H1 (cell line): ENCODE measurements around the gene DNAL4. TPM values are rescaled to one million over a fixed set of nuclear protein-coding genes. Genes with fewer than 3 reads are reported as not detected.
A peak's percentile ranks its signal among the peaks of the same experiment; 100 is the strongest.

ENCODE experiments used
- CTCF ChIA-PET: fragments of 300-600 bp; sonication (Branson Sonifier 250); formaldehyde crosslinking; loops from one replicate; lab custom pipeline; 2021; ENCODE audit not compliant: partially characterized antibody; lab: Charles Lee
- POLR2A ChIA-PET: fragments of 300-600 bp; sonication (Branson Sonifier 250); formaldehyde crosslinking; loops from one replicate; lab custom pipeline; 2021; ENCODE audit warnings: inconsistent platforms; ENCODE audit not compliant: partially characterized antibody; lab: Charles Lee
- DNase-seq, 2 experiments: peaks; one replicate each; pipeline versions ENCODE4 v3.0.0 to v3.0.0-alpha.2; 2010 to 2022; ENCODE audit warnings: low spot score in 2 of 2, low read depth in 1 of 2, mixed read lengths in 1 of 2
- FAIRE-seq: peaks from 2 replicates; lab custom pipeline; 2011; peaks lifted over from hg19 to GRCh38; lab: Jason Lieb, UNC
- H2AFZ ChIP-seq: 2 replicates; pipeline ENCODE4 v1.8.1; 2012; ENCODE audit warnings: low read length, inconsistent platforms
- H2AK5ac ChIP-seq: 2 replicates; pipeline ENCODE4 v1.6.1; 2013; ENCODE audit warnings: low read depth, low read length
- H2BK120ac ChIP-seq: replicated peaks from 2 replicates; pipeline ENCODE3; 2013; ENCODE audit warnings: low read depth, low read length, inconsistent platforms
- H2BK12ac ChIP-seq: 2 replicates; pipeline ENCODE4 v1.6.1; 2013; ENCODE audit warnings: low read depth, low read length
- H2BK15ac ChIP-seq: 2 replicates; pipeline ENCODE4 v1.6.1; 2013; ENCODE audit warnings: low read length
- H2BK20ac ChIP-seq: 2 replicates; pipeline ENCODE4 v1.6.1; 2013; ENCODE audit warnings: low read length
- H2BK5ac ChIP-seq: 2 replicates; pipeline ENCODE4 v1.6.1; 2013; ENCODE audit warnings: low read depth, low read length
- H3K14ac ChIP-seq: 2 replicates; pipeline ENCODE4 v1.6.1; 2013; ENCODE audit warnings: inconsistent platforms; ENCODE audit not compliant: insufficient read length
- H3K18ac ChIP-seq: 2 replicates; pipeline ENCODE4 v1.6.1; 2013; ENCODE audit warnings: low read length; ENCODE audit errors: extremely low read depth
- H3K23ac ChIP-seq: 2 replicates; pipeline ENCODE4 v1.6.1; 2013; ENCODE audit warnings: inconsistent platforms; ENCODE audit not compliant: insufficient read length
- H3K23me2 ChIP-seq: 2 replicates; pipeline ENCODE4 v1.6.1; 2013; ENCODE audit warnings: low read depth, low read length
- H3K27ac ChIP-seq: 2 replicates; pipeline ENCODE4 v1.6.1; 2011; ENCODE audit warnings: low read depth, low read length, inconsistent platforms
- H3K27me3 ChIP-seq, 4 experiments: replicated peaks in 1 of 4; 1 replicate in 1 of 4; 2 replicates in 3 of 4; pipeline versions ENCODE4 v1.6.1 to v1.8.1; 2011 to 2013; ENCODE audit warnings: low read length in 3 of 4, mild to moderate bottlenecking in 3 of 4, inconsistent platforms in 2 of 4, mixed read lengths in 2 of 4, moderate library complexity in 1 of 4; ENCODE audit not compliant: control insufficient read depth in 3 of 4, insufficient read depth in 3 of 4; ENCODE audit errors: extremely low read depth in 1 of 4
- H3K36me3 ChIP-seq, 4 experiments: 2 replicates each; pipeline versions ENCODE4 v1.6.1 to v1.8.1; 2011 to 2013; ENCODE audit warnings: mild to moderate bottlenecking in 4 of 4, low read length in 3 of 4, moderate library complexity in 2 of 4, control low read depth in 1 of 4, inconsistent platforms in 1 of 4; ENCODE audit not compliant: insufficient read depth in 4 of 4, control insufficient read depth in 2 of 4
- H3K4ac ChIP-seq: replicated peaks from 2 replicates; pipeline ENCODE3; 2013; ENCODE audit warnings: low read length, low read depth, mixed read lengths, inconsistent platforms; ENCODE audit not compliant: insufficient read length
- H3K4me1 ChIP-seq, 4 experiments: replicated peaks in 1 of 4; 1 replicate in 1 of 4; 2 replicates in 3 of 4; pipeline versions ENCODE4 v1.6.1 to v1.8.1; 2011 to 2013; ENCODE audit warnings: low read length in 3 of 4, inconsistent platforms in 2 of 4, mixed read lengths in 1 of 4; ENCODE audit not compliant: insufficient read depth in 4 of 4, control insufficient read depth in 3 of 4
- H3K4me2 ChIP-seq, 2 experiments: 2 replicates each; pipeline versions ENCODE4 v1.6.1 to v1.8.1; 2011 to 2013; ENCODE audit warnings: low read depth in 2 of 2, low read length in 2 of 2, control low read depth in 1 of 2, inconsistent platforms in 1 of 2, mild to moderate bottlenecking in 1 of 2; ENCODE audit not compliant: insufficient read depth in 1 of 2
- H3K4me3 ChIP-seq, 4 experiments: fragments of 200-600, 300-600 bp in 1 of 4; sonication (generic), shearing (Covaris generic), sonication (Bioruptor Twin) in 1 of 4; 2 replicates each; pipeline versions ENCODE4 v1.5.1 to v1.8.1; 2011 to 2016; ENCODE audit warnings: low read length in 4 of 4, low read depth in 3 of 4, control low read depth in 2 of 4, inconsistent platforms in 2 of 4, mild to moderate bottlenecking in 2 of 4, mixed read lengths in 1 of 4, moderate library complexity in 1 of 4; ENCODE audit not compliant: insufficient read depth in 2 of 4; ENCODE audit errors: extremely low read depth in 1 of 4
- H3K56ac ChIP-seq: replicated peaks from 2 replicates; pipeline ENCODE3; 2013; ENCODE audit warnings: low read depth, mild to moderate bottlenecking, mixed read lengths, low read length, inconsistent platforms; ENCODE audit not compliant: insufficient read length
- H3K79me1 ChIP-seq: 2 replicates; pipeline ENCODE4 v1.6.1; 2013; ENCODE audit warnings: low read depth, low read length, control low read depth
- H3K79me2 ChIP-seq, 2 experiments: 2 replicates each; pipeline versions ENCODE4 v1.6.1 to v1.8.1; 2012 to 2013; ENCODE audit warnings: low read length in 2 of 2, mild to moderate bottlenecking in 2 of 2, inconsistent platforms in 1 of 2; ENCODE audit not compliant: insufficient read depth in 2 of 2, control insufficient read depth in 1 of 2
- H3K9ac ChIP-seq, 4 experiments: replicated peaks in 1 of 4; 1 replicate in 1 of 4; 2 replicates in 3 of 4; pipeline versions ENCODE4 v1.6.1 to v1.8.1; 2011 to 2013; ENCODE audit warnings: low read depth in 3 of 4, low read length in 3 of 4, control low read depth in 2 of 4, mild to moderate bottlenecking in 2 of 4, moderate library complexity in 2 of 4, inconsistent platforms in 1 of 4; ENCODE audit errors: extremely low read depth in 1 of 4
- H3K9me3 ChIP-seq, 2 experiments: 2 replicates each; pipeline versions ENCODE4 v1.6.1 to v1.8.1; 2012 to 2013; ENCODE audit warnings: mild to moderate bottlenecking in 2 of 2, moderate library complexity in 2 of 2, control low read depth in 1 of 2, inconsistent platforms in 1 of 2, low read depth in 1 of 2, low read length in 1 of 2, mixed read lengths in 1 of 2; ENCODE audit not compliant: insufficient read depth in 2 of 2
- H4K20me1 ChIP-seq, 2 experiments: replicated peaks in 1 of 2; 2 replicates each; pipeline versions ENCODE3 to v1.8.1; 2011 to 2013; ENCODE audit warnings: inconsistent platforms in 2 of 2, low read length in 2 of 2, mild to moderate bottlenecking in 1 of 2; ENCODE audit not compliant: insufficient read depth in 2 of 2, control insufficient read depth in 1 of 2
- H4K5ac ChIP-seq: 2 replicates; pipeline ENCODE4 v1.6.1; 2013; ENCODE audit warnings: low read length, low read depth, mixed read lengths, inconsistent platforms; ENCODE audit not compliant: insufficient read length
- H4K8ac ChIP-seq: 2 replicates; pipeline ENCODE4 v1.8.0; 2013; ENCODE audit warnings: mild to moderate bottlenecking, moderate library complexity, low read length, inconsistent platforms; ENCODE audit not compliant: insufficient read depth; ENCODE audit errors: extremely low read depth
- H4K91ac ChIP-seq: replicated peaks from 2 replicates; pipeline ENCODE3; 2013; ENCODE audit warnings: low read length, mixed read lengths, inconsistent platforms; ENCODE audit not compliant: insufficient read length
- BACH1 ChIP-seq: IDR thresholded peaks from 2 replicates; pipeline ENCODE4 v1.6.1; 2012; ENCODE audit warnings: low read length, improper control_type of control experiment
- BRCA1 ChIP-seq: IDR thresholded peaks from 2 replicates; pipeline ENCODE4 v1.6.1; 2012; ENCODE audit warnings: low read depth, low read length, improper control_type of control experiment
- HDAC2 ChIP-seq, 2 experiments: fragments of 300-600 bp in 1 of 2; sonication (generic) in 1 of 2; IDR thresholded peaks; 2 replicates each; pipeline ENCODE4 v1.6.1; 2011 to 2012; ENCODE audit warnings: low read depth in 2 of 2, low read length in 2 of 2, mild to moderate bottlenecking in 2 of 2, moderate library complexity in 2 of 2, borderline replicate concordance in 1 of 2, inconsistent platforms in 1 of 2
- JUN ChIP-seq: IDR thresholded peaks from 2 replicates; pipeline ENCODE4 v1.6.1; 2011; ENCODE audit warnings: low read depth, mild to moderate bottlenecking, improper control_type of control experiment, low read length
- JUND ChIP-seq: IDR thresholded peaks from 2 replicates; pipeline ENCODE4 v1.6.1; 2011; ENCODE audit warnings: mild to moderate bottlenecking, improper control_type of control experiment, low read length
- KDM1A ChIP-seq: fragments of 200-600, 300-600 bp; sonication (generic); IDR thresholded peaks from 2 replicates; pipeline ENCODE4 v1.7.1; 2016; ENCODE audit warnings: mild to moderate bottlenecking, low read length, borderline replicate concordance
- POLR2A ChIP-seq, 2 experiments: IDR thresholded peaks; 1 replicate in 1 of 2; 2 replicates in 1 of 2; pipeline ENCODE4 v1.6.1; 2011; ENCODE audit warnings: low read depth in 2 of 2, low read length in 2 of 2, mild to moderate bottlenecking in 2 of 2; ENCODE audit errors: control extremely low read depth in 1 of 2
- POLR2AphosphoS5 ChIP-seq: IDR thresholded peaks from 2 replicates; pipeline ENCODE4 v1.6.1; 2011; ENCODE audit warnings: low read depth, low read length
- POU5F1 ChIP-seq: IDR thresholded peaks from 2 replicates; pipeline ENCODE4 v1.6.1; 2011; ENCODE audit warnings: low read depth, mild to moderate bottlenecking, low read length, moderate library complexity
- SAP30 ChIP-seq: fragments of 300-600 bp; sonication (generic); IDR thresholded peaks from 2 replicates; pipeline ENCODE4 v1.7.1; 2012; ENCODE audit warnings: low read length, moderate library complexity, mild to moderate bottlenecking, inconsistent platforms; ENCODE audit not compliant: insufficient read depth, insufficient replicate concordance
- SP1 ChIP-seq: IDR thresholded peaks from 2 replicates; pipeline ENCODE4 v1.6.1; 2011; ENCODE audit warnings: low read depth, low read length
- WGBS, 2 experiments: shearing (Covaris generic) in 1 of 2; methylation state at CpG; one replicate each; pipeline versions ENCODE4 v1.1.6 to v1.1.7; 2013 to 2015; ENCODE audit warnings: low lambda C conversion rate in 2 of 2, mixed read lengths in 2 of 2, inconsistent platforms in 1 of 2, low coverage in 1 of 2, missing lambda C conversion rate in 1 of 2; ENCODE audit not compliant: insufficient replicate concordance in 2 of 2, insufficient coverage in 1 of 2, insufficient read length in 1 of 2; ENCODE audit errors: extremely low coverage in 1 of 2, missing lambda C conversion rate in 1 of 2; 5-methylcytosine and 5-hydroxymethylcytosine counted together
- polyA plus RNA-seq, 7 experiments: library from polyadenylated mRNA; depleted of rRNA in 3 of 7; stranded (reverse) in 5 of 7; unstranded in 2 of 7; fragments of >200 nt in 5 of 7; fragments of 200-250 nt in 2 of 7; gene quantifications; 1 replicate in 5 of 7; 2 replicates in 1 of 7; 4 replicates in 1 of 7; pipeline versions ENCODE4 v1.2.1 to v1.2.3, GENCODE V29; 2011 to 2013; ENCODE audit warnings: missing spikeins in 2 of 7, mixed read lengths in 2 of 7
- total RNA-seq: library from RNA; stranded (reverse); fragmentation: NEBNext Ultra II Directional; extraction: Animal tissue kit (Norgen Biotek cat#: 25700); gene quantifications from 2 replicates; pipeline ENCODE4 v1.2.1, GENCODE V29; 2021

The DNAL4 gene
- total and polyA plus RNA-seq, 2 of the 8 experiments (the other 6 are each of a cell fraction or from before 2014, with no cell fraction given), result 8.8 to 14.0 TPM

- Histone ChIP-seq H2BK120ac (no peak overlapping the region), H3K9ac (no peak overlapping the region), H3K4ac (peak overlapping the region; percentile 23), H3K18ac (no peak overlapping the region), H2AK5ac (no peak overlapping the region), H3K79me1 (peaks cover 3% of the 10 kb centered on the region; the same call in 1 of the 2 replicates), H3K4me3 (no peak overlapping the region), H3K79me2 (no peaks in the 10 kb centered on the region), H3K14ac (no peak overlapping the region), H3K23ac (no peak overlapping the region), H4K5ac (no peak overlapping the region), H3K23me2 (no peaks in the 10 kb centered on the region), H3K36me3 (no peaks in the 10 kb centered on the region), H3K4me1 (peaks cover 0 to 6% (median 2%) of the 10 kb centered on the region in 4 experiments; a peak in 2 of 7 replicates), H4K91ac (no peak overlapping the region), H4K20me1 (no peaks in the 10 kb centered on the region), H4K8ac (no peak overlapping the region), H2BK12ac (no peak overlapping the region), H3K4me2 (no peak overlapping the region), H2AFZ (no peak overlapping the region), H2BK20ac (0 out of 2 replicates have a peak overlapping the region, but pooled peaks have one; percentile 55), H3K27ac (no peak overlapping the region), H2BK5ac (no peak overlapping the region), H2BK15ac (no peak overlapping the region), H3K56ac (no peak overlapping the region), H3K9me3 (no peaks in the 10 kb centered on the region), H3K27me3 (no peaks in the 10 kb centered on the region)
- POLR2A ChIA-PET, result no interaction called here
- no peak for FAIRE-seq
- CTCF ChIA-PET, result interaction anchor here (0.7 to 6.8 kb wide), 9 partner anchors 10 to 75 kb away, joined by 3 to 53 read pairs (median 3); no protein-coding TSS in a partner anchor
- 87% methylated on average over 16 of the region's 16 CpGs; no CpG with 5 or more reads in 1 of the 2 experiments for WGBS, 2 experiments
- TF ChIP-seq JUN, result no peak
- no peak for TF ChIP-seq SAP30
- no peak for TF ChIP-seq POLR2A (IDR thresholded peaks at IDR 0.05; ENCODE audit: control extremely low read depth in 1 of 2, low read depth in 2 of 2, low read length in 2 of 2)
- no peak for TF ChIP-seq JUND
- TF ChIP-seq BRCA1, result no peak
- TF ChIP-seq POLR2AphosphoS5, result no peak
- no peak for TF ChIP-seq SP1
- TF ChIP-seq KDM1A, result no peak
- no peak for TF ChIP-seq HDAC2 (IDR thresholded peaks at IDR 0.05; ENCODE audit: borderline replicate concordance in 1 of 2, low read depth in 2 of 2, low read length in 2 of 2)
- TF ChIP-seq POU5F1, result no peak
- TF ChIP-seq BACH1, result no peak
- DNase-seq, result no peak
Observed at GRCh38 chr22:38826386-38826785, 32.4 kb upstream of the DNAL4 start.
